SU-DHL-6 (cell line): Measurements from ENCODE around the gene STAM2.
"Not testable (repeated sequence)": the region's sequence is repeated elsewhere in the genome, so short reads cannot be mapped to it uniquely, and the experiment has no call there.

Experiments
- CTCF ChIP-seq: fragments of 200-600 bp; sonication (generic); IDR thresholded peaks from one replicate; pipeline ENCODE4 v1.5.1; 2017; ENCODE audit warnings: antibody characterized with exemption, mild to moderate bottlenecking, low read length, moderate library complexity; ENCODE audit not compliant: insufficient read depth, poor library complexity, severe bottlenecking
- EZH2phosphoT487 ChIP-seq: fragments of 200-600 bp; sonication (generic), shearing (Covaris generic); conservative IDR thresholded peaks from 2 replicates; pipeline ENCODE4 v1.6.1; 2018; ENCODE audit warnings: mild to moderate bottlenecking, antibody characterized with exemption, low read length, moderate library complexity, mixed read lengths

- not testable (repeated sequence) for TF ChIP-seq EZH2phosphoT487, CTCF
These were observed 6.4 kb downstream of the STAM2 start for GRCh38 chr2:152169158-152169557.
